GM23338 (cell line): ENCODE results near the gene ZNF831.

Experiments used
- CTCF ChIP-seq, 2 experiments: fragments of 200-600 bp in 1 of 2; sonication (generic) in 1 of 2; conservative IDR thresholded peaks; 2 replicates each; pipeline versions ENCODE4 v1.5.1 to v1.6.1; 2016 to 2017; ENCODE audit warnings: antibody characterized with exemption in 2 of 2, low read depth in 2 of 2, mild to moderate bottlenecking in 2 of 2, moderate library complexity in 1 of 2
- ETS1 ChIP-seq: IDR thresholded peaks from 2 replicates; pipeline ENCODE4 v1.6.1; 2016; ENCODE audit warnings: antibody characterized with exemption
- EZH2 ChIP-seq: fragments of 200-600 bp; sonication (generic); IDR thresholded peaks from one replicate; pipeline ENCODE4 v1.8.0; 2017; ENCODE audit warnings: antibody characterized with exemption, mild to moderate bottlenecking, low read depth; ENCODE audit not compliant: unreplicated experiment
- JUNB ChIP-seq: IDR thresholded peaks from one replicate; pipeline ENCODE4 v1.6.1; 2016; ENCODE audit warnings: antibody characterized with exemption; ENCODE audit not compliant: unreplicated experiment
- NANOG ChIP-seq: IDR thresholded peaks from 2 replicates; pipeline ENCODE4 v1.6.1; 2016; ENCODE audit warnings: antibody characterized with exemption, borderline replicate concordance
- POLR2AphosphoS5 ChIP-seq: IDR thresholded peaks from 2 replicates; pipeline ENCODE4 v1.6.1; 2016; ENCODE audit warnings: antibody characterized with exemption, low read depth
- REST ChIP-seq: IDR thresholded peaks from one replicate; pipeline ENCODE4 v1.6.1; 2018; ENCODE audit warnings: antibody characterized with exemption; ENCODE audit not compliant: unreplicated experiment
- ZNF114 ChIP-seq: fragments of 250-450 bp; sonication (Bioruptor Pico); IDR thresholded peaks from 2 replicates; pipeline ENCODE4 v1.5.0; 2020; ENCODE audit warnings: mild to moderate bottlenecking, moderate library complexity

- TF ChIP-seq REST, result no peak
- TF ChIP-seq CTCF (conservative IDR thresholded peaks at IDR 0.05; ENCODE audit: low read depth in 2 of 2), result no peak
- TF ChIP-seq EZH2, result no peak
- TF ChIP-seq NANOG, result no peak
- TF ChIP-seq JUNB, result no peak
- TF ChIP-seq ETS1, result no peak
- TF ChIP-seq ZNF114 (CRISPR knock-in tag), result no peak
- no peak for TF ChIP-seq POLR2AphosphoS5
These were observed 113.3 kb downstream of the ZNF831 start for GRCh38 chr20:59276938-59277337.
